Parathyroid adenoma (tissue), 2 donors: ENCODE data around the gene IRGQ.

Source experiments
- H2AFZ ChIP-seq: fragments of 300-600 bp; sonication (generic); one replicate; pipeline ENCODE4 v1.7.0; 2017; ENCODE audit warnings: antibody characterized with exemption, mild to moderate bottlenecking
- H3K27ac ChIP-seq: fragments of 300-600 bp; sonication (generic); one replicate; pipeline ENCODE4 v1.7.0; 2017
- H3K27me3 ChIP-seq: fragments of 300-600 bp; sonication (generic); one replicate; pipeline ENCODE4 v1.7.0; 2017; ENCODE audit warnings: low read length; ENCODE audit not compliant: control insufficient read depth, insufficient read depth
- H3K36me3 ChIP-seq: fragments of 300-600 bp; sonication (generic); one replicate; pipeline ENCODE4 v1.7.0; 2017; ENCODE audit warnings: low read length; ENCODE audit not compliant: control insufficient read depth, insufficient read depth
- H3K4me1 ChIP-seq: fragments of 300-600 bp; sonication (generic); one replicate; pipeline ENCODE4 v1.7.0; 2017; ENCODE audit warnings: control low read depth
- H3K4me2 ChIP-seq: fragments of 300-600 bp; sonication (generic); one replicate; pipeline ENCODE4 v1.7.0; 2017; ENCODE audit warnings: low read length
- H3K4me3 ChIP-seq: fragments of 300-600 bp; sonication (generic); one replicate; pipeline ENCODE4 v1.7.0; 2017; ENCODE audit warnings: low read depth, low read length
- H3K79me2 ChIP-seq: fragments of 300-600 bp; sonication (generic); one replicate; pipeline ENCODE4 v1.7.0; 2017; ENCODE audit warnings: control low read depth
- H3K9ac ChIP-seq: fragments of 300-600 bp; sonication (generic); one replicate; pipeline ENCODE4 v1.7.0; 2017; ENCODE audit warnings: mild to moderate bottlenecking
- H3K9me3 ChIP-seq: fragments of 300-600 bp; sonication (generic); one replicate; pipeline ENCODE4 v1.7.0; 2017; ENCODE audit warnings: low read length; ENCODE audit not compliant: control insufficient read depth
- TF ChIP-seq, protein P1 (sequence below): fragments of 300-600 bp; sonication (generic); IDR thresholded peaks from one replicate; pipeline ENCODE4 v1.7.0; 2017; ENCODE audit warnings: antibody characterized with exemption, mild to moderate bottlenecking
- donor health status: primary hyperparathyroidism.

Gene IRGQ

DNA sequence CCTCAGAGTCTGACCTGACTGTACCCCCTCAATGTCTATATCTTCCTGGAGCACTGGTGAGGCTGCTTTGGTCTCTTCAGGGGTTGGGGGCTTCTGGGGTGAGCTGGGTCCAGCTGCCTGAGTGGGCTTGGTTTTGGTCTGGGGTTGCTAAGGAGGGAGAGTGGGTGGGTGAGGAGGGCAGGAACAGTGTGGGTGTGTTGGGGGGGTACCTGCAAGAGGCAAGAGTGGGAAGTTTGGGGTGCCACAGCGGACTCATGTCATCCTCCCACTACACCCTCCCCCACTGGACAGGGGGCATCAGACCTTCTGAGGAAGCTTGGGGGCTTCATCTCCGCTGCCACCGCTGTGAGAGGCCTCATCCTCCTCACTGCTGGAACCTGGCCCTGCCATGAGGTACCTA, 49.4 kb downstream of the IRGQ start:
- no peak overlapping the region for H3K27ac ChIP-seq
- H3K4me1 ChIP-seq, result no peaks in the 10 kb centered on the region
- no peaks in the 10 kb centered on the region for H3K36me3 ChIP-seq
- no peak overlapping the region for H2AFZ ChIP-seq
- H3K79me2 ChIP-seq, result no peaks in the 10 kb centered on the region
- H3K4me3 ChIP-seq, result no peak overlapping the region
- TF ChIP-seq, protein P1, sequence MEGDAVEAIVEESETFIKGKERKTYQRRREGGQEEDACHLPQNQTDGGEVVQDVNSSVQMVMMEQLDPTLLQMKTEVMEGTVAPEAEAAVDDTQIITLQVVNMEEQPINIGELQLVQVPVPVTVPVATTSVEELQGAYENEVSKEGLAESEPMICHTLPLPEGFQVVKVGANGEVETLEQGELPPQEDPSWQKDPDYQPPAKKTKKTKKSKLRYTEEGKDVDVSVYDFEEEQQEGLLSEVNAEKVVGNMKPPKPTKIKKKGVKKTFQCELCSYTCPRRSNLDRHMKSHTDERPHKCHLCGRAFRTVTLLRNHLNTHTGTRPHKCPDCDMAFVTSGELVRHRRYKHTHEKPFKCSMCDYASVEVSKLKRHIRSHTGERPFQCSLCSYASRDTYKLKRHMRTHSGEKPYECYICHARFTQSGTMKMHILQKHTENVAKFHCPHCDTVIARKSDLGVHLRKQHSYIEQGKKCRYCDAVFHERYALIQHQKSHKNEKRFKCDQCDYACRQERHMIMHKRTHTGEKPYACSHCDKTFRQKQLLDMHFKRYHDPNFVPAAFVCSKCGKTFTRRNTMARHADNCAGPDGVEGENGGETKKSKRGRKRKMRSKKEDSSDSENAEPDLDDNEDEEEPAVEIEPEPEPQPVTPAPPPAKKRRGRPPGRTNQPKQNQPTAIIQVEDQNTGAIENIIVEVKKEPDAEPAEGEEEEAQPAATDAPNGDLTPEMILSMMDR, result no peak
- H3K9me3 ChIP-seq, result no peaks in the 10 kb centered on the region
- H3K4me2 ChIP-seq, result no peak overlapping the region
- H3K27me3 ChIP-seq, result no peaks in the 10 kb centered on the region
- H3K9ac ChIP-seq, result no peak overlapping the region

DNA sequence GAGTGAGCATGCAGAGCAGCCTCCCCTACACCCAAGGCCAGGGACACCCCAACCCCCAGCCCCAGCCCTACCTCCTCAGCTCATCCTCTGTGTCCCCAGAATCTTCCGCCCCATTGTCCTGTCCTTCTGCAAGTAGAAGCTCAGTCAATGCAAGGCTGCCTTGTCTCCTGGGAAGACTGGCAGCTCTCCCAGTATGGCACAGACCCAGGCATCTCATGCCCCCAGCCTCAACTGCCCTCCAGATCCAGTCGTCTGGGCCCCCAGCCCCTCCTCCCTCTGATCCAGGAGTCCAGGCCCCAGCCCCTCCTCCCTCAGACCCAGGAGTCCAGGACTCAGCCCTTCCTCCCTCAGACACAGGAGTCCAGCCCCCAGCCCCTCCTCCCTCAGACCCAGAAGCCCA, 50.0 kb downstream of the IRGQ start:
- H3K27ac ChIP-seq, result no peak overlapping the region

DNA sequence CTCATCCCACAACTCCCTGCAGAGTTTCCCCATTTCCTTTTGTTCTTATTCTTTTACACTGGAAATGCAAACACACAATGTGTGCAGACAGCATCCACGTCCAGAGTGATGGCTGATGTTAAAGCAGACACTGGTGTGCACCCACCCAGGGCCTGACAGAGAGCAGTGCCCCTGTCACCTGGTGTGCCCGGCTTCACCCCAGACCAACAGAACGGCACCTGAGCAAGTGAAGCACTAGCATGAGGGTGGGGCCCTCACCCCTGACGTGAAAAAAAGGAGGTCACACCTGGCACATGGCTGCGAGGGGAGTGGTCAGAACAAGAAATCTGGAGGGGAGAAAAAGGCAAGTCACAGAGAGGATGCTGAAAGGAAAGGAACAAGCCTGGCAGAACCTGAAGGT, 50.7 kb downstream of the IRGQ start:
- Histone ChIP-seq H3K4me3 (no peak overlapping the region), H3K4me2 (no peak overlapping the region), H3K36me3 (no peaks in the 10 kb centered on the region), H2AFZ (no peak overlapping the region), H3K9ac (no peak overlapping the region), H3K4me1 (no peaks in the 10 kb centered on the region), H3K79me2 (no peaks in the 10 kb centered on the region), H3K9me3 (no peaks in the 10 kb centered on the region), H3K27ac (no peak overlapping the region), H3K27me3 (no peaks in the 10 kb centered on the region)
- TF ChIP-seq, protein P1, result no peak

More for the DNA sequence above, 50.0 kb downstream of the IRGQ start:
- H3K9ac ChIP-seq, result no peak overlapping the region
- no peaks in the 10 kb centered on the region for H3K27me3 ChIP-seq
- H3K79me2 ChIP-seq, result no peaks in the 10 kb centered on the region
- H3K36me3 ChIP-seq, result no peaks in the 10 kb centered on the region
- H3K4me2 ChIP-seq, result no peak overlapping the region
- no peaks in the 10 kb centered on the region for H3K4me1 ChIP-seq
- TF ChIP-seq, protein P1, result no peak
- no peak overlapping the region for H3K4me3 ChIP-seq
- no peak overlapping the region for H2AFZ ChIP-seq
- H3K9me3 ChIP-seq, result no peaks in the 10 kb centered on the region

DNA sequence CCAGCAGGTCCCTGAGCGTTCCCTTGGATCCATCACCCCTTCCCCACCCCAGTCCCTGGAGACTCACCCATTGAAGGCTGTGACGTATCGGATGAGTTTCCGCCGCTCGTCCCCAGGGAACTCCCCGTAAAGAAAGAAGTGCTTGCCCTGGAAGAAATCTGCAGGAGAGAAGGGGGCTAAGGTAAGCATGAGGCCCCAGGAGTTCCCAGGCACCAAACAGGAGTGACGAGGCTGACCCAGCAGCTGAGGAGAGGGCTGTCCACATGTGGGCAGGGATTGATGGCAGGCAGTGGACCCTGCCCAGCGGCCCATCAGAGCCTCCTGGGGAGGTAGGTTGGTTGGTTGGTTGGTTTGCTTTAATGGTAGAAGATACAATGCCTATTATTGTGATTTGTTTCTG, 51.9 kb downstream of the IRGQ start:
- H3K4me3 ChIP-seq, result no peak overlapping the region
- H3K27ac ChIP-seq, result no peak overlapping the region
- no peak overlapping the region for H3K4me2 ChIP-seq
- no peaks in the 10 kb centered on the region for H3K9me3 ChIP-seq
- TF ChIP-seq, protein P1, result no peak
- no peaks in the 10 kb centered on the region for H3K4me1 ChIP-seq
- no peaks in the 10 kb centered on the region for H3K79me2 ChIP-seq
- no peak overlapping the region for H3K9ac ChIP-seq
- H3K36me3 ChIP-seq, result no peaks in the 10 kb centered on the region
- no peak overlapping the region for H2AFZ ChIP-seq
- no peaks in the 10 kb centered on the region for H3K27me3 ChIP-seq

DNA sequence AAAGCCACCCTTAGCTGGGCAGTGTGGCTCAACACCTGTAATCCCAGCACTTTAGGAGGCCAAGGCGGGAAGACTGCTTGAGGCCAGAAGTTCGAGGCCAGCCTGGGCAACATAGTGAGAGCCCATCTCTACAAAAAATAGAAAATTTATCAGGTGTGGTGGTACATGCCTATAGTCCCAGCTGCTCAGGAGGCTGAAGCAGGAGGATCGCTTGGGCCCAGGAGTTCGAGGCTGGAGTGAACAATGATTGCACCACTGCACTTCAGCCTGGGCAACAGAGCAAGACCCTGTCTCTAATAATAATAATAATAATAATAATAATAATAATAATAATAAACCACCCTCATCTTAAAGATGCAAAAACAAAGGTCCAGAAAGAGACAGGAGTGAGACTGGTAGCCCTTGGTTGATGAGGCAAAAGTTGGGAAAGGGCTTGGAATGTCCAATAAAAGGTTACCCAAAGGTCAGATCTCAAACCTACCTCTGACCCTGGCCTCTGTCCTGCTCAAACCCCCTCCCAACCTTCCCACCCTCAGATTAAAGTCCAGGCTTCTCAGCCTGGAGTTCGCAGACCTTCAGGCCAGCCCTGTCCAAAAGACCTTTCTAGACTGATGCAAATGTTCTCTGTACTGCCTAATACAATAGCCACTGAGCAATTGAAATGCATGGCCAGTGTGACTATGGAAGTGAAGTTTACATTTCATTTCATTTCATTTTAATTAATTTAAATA, 53.8 kb downstream of the IRGQ start:
- no peak overlapping the region for H3K4me3 ChIP-seq
- TF ChIP-seq, protein P1, result no peak
- no peaks in the 10 kb centered on the region for H3K27me3 ChIP-seq
- H2AFZ ChIP-seq, result no peak overlapping the region
- no peaks in the 10 kb centered on the region for H3K79me2 ChIP-seq
- H3K4me1 ChIP-seq, result no peaks in the 10 kb centered on the region
- H3K4me2 ChIP-seq, result no peak overlapping the region
- no peaks in the 10 kb centered on the region for H3K9me3 ChIP-seq
- H3K36me3 ChIP-seq, result no peaks in the 10 kb centered on the region
- H3K27ac ChIP-seq, result no peak overlapping the region
- no peak overlapping the region for H3K9ac ChIP-seq
